GM18511 (cell line): ENCODE measurements around the gene TBRG1.

Source experiments
- ATAC-seq: cut with Tn5 transposase; IDR thresholded peaks from one replicate; pipeline ENCODE4 v1.9.1; 2021; ENCODE audit warnings: mild to moderate bottlenecking, moderate library complexity; ENCODE audit not compliant: unreplicated experiment

Gene TBRG1

DNA sequence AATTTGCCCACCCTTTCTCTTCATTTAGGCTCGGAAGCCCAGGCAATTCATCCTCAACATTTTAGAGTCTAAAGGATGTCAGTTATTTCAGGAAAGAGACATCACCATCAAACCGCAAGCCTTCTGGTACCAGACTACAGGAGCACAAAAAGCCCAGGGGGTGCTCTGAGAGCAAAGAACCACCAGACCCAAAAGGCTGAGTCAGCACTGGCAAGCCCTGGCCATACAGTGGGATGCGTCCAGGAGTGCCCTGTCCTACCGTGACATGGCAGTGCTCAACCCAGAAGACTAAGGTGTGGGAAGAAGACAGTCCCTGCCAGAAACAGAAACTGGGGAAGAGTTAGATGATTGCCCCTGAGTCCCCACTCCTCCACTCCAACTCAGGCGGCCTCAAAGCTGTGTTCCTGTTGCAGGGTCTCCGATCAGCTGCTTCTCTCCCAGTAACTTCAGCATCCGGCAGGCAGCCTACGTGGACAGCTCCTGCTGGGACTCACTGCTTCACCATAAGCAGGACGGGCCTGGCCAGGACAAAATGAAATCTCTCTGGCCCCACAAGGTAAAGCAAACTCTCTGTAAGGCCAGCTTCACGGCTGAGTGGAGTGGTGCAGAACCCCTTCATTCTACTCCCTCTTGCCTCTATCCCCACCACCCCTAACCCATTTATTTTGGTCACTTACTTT is 10.0 kb upstream of the TBRG1 start:
- no peak for ATAC-seq

DNA sequence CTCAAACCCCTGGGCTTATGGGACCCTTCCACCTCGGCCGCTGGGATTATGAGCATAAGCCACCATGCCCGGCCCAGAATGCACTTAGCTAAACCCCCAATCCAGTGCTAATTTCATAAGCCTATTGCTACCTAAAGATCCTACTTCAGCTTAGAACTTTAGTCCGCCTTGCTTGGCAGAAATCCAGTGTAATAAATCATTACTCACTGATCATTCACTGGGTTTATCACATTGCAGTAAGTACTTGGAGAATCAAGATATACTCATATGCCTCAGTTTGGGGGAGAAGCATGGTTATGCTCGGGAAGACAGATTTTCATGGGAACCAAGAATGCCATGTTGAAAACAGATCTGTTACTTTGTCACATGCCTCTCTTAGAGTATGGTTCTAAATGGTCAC is 3.8 kb upstream of the TBRG1 start:
- no peak for ATAC-seq

DNA sequence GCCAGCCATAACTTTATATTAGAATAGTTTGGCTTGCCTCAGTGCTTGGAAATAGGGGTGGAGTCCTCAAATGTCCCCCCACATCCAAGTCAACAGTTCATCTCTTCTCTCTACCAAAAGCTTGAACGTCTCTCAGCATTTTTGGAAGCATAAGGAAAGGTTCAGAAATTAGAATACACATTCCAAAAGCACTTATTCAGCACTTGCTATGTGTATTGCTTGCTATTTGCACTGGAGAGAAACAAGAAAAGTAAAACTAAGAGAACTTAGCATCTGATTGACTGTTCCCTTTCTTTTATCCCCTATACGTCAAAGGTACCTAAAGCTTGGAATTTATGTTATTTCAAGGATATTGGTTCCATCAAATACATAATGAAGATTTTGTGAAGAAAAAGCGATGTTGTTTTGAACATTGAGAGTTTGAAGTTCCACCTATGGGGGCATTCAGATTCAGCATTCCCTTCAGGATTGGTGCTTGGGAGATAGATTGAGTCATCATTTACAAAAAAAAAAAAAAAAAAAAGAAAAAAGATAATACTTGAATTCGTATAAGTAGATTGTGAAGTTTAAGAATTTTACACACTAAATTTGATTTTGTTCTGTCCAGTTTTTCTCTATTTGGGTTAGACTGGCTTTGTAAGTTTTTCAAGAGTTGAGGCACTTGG is 1.3 kb downstream of the TBRG1 start:
- ATAC-seq, result no peak

DNA sequence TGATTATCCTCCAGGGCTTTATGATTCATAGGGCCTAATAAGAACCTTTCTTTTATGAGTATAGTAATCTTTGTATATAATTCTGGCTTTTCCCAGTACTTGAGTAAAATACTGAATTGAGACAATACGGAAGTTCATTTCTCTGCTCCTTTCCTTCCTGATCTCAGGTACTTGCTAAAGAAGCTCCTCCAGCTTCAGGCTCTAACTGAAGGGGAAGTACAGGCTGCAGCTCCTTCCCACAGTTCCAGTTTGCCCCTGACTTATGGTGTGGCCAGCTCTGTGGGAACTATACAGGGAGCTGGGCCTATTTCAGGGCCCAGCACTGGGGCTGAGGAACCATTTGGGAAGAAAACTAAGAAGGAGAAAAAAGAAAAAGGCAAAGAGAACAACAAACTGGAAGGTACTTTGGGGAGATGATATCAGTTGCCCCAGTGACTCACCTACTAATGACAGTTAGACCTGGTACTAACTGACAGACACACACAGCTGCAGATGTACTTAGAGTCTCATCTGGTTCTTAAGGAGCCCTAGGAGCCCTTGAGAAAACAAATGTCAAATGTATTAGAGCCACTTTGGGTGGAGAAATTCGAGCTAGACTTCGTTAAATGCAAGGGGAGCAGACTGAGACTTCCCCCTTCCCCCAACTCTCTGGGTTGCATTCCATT is 3.0 kb downstream of the TBRG1 start:
- no peak for ATAC-seq

GRCh38 chr11:124627546-124627945 is 4.9 kb downstream of the TBRG1 start:
- ATAC-seq, result no peak

GRCh38 chr11:124629961-124630360 is 7.3 kb downstream of the TBRG1 start:
- ATAC-seq, result no peak

GRCh38 chr11:124633355-124633754 is 10.7 kb downstream of the TBRG1 start:
- ATAC-seq, result no peak

GRCh38 chr11:124635932-124636331 is 13.3 kb downstream of the TBRG1 start:
- no peak for ATAC-seq

DNA sequence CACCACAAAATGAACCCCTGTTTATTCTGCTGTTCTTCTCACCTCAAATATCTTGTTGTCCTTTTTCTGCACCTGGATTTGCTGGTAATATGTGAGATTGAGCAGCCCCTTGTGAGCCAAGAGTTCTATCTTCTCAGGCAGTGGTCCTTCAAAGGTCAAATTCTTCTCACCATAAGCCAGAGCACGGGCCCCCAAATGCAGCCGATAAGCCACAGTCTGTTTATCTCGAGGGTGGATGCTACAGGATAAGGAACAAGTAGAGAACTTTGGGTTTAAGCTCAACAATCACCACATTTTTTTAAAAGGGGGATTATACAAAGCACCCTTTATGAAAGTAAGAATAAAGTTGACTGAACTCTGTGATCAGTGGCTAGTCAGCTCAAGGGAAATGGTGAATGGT is 15.8 kb downstream of the TBRG1 start:
- no peak for ATAC-seq

- no peak for ATAC-seq
These were observed 16.5 kb downstream of the TBRG1 start for GRCh38 chr11:124639186-124639585.

DNA sequence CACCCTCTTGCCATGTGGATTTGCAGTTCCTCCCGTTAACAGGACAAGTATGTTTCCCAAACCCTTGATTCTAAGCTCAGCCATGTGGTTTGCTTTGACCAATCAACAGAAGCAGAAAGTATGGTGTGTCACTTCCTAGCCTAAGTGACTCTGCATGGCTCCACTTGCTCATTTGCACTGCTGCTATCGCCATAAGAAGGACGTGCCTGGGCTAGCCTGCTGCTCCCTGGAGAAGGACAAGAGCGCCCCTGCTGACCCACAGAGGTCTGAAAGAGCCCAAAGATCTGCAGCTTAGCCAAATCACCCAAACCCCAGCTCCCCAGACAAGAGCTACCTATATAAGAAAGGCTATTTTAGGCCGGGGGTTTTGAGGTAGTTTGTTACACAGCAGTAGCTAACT is 18.0 kb downstream of the TBRG1 start:
- ATAC-seq, result no peak

DNA sequence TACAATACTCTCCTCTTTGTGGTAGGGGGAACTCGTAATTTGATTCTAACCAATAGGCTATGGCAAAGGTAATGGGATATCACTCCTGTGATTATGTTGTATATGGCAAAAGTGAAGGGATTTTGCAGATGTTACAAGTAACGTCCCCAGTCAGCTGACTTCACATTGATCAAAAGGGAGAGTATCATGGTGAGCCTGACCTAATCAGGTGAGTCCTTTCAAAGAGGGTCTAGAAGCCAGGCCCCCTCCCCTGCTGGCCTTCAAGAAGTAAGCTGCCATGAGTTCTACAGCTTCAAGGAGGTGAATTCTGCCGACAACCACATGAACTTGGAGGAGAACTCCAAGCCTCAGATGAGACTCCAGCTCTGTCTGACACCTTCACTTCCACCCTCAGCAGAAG is 20.0 kb downstream of the TBRG1 start:
- ATAC-seq, result no peak

DNA sequence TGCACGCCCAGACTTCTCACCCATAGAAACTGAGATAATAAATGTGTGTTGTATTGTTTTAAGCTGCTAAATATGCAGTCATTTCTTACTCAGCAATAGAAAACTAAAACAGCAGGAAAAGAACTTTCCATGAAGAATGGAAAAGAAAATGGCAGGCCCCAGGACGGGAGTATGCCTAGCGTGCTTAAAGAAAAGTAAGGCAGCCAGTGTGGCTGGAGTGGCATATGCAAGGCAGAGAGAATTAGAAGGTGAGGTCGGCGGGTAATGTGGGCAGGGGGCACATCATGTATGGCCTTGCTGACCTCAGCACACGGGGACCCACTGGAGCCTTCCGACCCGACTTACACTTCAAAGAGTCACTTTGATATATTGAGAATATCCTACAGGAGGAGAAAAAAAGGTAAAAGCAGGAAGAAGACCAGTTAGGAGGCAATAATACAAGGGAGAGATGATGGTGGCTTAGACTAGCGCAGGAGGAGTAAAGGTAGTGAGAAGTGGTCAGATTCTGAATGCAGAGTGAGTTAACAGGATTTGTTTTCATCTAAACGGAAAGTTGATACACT is 20.5 kb downstream of the TBRG1 start:
- ATAC-seq, result no peak

GRCh38 chr11:124643605-124644425 is 21.2 kb downstream of the TBRG1 start:
- ATAC-seq, result no peak

DNA sequence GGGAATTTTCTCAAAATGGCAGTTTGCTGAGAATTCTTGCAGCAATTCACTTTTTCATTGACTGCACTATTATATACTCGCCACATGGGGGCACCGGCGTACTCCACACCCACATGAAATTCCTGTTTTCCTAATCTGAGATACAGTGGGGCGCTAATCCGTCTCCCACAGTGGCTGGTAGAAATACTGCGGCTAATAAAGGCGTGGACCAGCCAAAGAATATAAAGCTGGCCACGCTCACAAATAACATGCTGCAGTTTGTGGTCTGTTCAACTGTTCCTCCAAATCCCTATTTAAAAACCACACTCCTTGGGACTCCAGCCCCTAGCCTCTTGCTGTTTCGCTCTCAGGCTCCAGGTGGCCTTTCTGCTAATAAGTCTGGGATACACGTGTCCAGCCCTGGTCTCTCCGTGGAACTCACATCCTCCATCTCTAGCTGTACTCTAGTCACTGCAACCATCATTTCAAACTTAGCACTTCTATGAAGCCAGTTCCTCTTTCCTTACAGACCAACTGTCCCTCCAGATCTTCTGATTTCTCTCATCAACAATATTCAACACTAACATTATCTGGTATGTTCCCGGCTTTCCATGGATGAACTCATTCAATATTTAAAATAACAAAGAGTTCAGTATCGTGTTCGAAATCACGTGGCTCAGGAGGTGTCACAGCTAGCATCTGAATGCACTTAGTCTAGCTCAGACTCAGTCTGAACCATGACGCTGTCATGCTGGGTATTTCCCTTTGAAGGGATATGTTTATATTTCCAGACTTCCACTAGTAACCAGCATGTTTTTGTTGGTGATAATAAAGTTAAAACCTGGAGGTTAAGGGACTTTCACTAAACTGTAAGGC is 22.0 kb downstream of the TBRG1 start:
- peak; percentile 71 for ATAC-seq

DNA sequence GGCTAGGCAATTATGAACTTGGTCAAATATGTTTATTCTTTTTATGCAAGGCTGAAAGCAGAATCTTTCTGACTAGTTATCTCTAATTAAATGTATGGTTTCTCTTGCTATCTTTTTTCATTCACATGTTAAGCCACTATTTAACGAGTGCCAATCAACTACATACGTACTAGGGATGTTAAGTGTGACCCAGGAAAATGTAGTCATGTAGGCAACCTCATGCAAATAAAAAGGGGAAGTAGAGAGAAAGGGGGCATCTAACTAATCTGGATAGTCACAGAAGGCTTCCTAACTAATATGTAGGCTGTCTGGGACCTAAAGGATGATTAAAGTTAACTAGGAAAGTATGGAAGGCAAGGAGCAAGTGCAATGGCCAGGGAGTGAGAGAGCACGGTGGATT is 23.5 kb downstream of the TBRG1 start:
- ATAC-seq, result no peak

- ATAC-seq, result no peak
These were observed 25.9 kb downstream of the TBRG1 start for GRCh38 chr11:124648610-124649009.

DNA sequence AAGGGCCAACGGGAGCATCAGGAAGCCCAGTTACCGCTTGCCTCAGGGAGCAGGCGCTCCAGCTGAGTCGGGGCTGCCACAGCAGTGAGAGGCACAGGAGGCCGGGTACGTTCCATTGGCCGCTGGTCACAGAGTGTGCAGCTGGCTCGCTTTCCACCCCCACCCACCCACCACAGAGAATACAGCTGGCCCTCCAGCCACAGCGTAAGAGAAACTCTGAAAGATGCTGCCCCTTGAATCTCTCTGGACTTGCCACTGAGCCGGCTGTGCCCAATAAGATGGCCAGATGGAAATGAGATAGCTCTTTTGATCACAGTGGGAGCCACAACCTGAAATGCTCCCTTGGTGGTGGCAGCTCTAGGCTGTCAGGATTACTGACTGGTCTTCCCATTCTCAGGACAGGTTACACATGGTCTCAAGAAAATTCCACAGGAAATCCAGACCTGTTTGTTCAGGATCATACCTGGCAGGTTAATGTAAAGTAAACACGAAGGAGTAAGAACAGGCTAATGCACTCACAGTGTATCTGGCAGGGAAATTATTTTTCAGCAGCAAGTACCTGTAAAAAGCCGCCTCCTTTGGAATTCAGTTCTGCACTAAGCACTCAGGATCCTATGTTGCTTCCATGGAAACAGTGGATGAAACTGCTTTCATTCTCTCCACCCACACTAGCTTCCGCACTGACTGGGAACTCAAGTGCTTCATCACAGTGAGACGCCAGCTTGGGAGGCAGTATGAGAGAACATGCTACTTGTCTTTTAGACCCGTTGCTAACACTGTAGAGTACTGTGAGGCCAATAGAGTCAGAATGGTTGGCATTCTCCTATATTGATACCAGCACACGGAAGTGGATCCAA is 34.3 kb downstream of the TBRG1 start:
- no peak for ATAC-seq

- no peak for ATAC-seq
These were observed 35.2 kb downstream of the TBRG1 start for GRCh38 chr11:124657904-124658303.
